ENCODE measurements around the gene ESRRB.

DNA sequence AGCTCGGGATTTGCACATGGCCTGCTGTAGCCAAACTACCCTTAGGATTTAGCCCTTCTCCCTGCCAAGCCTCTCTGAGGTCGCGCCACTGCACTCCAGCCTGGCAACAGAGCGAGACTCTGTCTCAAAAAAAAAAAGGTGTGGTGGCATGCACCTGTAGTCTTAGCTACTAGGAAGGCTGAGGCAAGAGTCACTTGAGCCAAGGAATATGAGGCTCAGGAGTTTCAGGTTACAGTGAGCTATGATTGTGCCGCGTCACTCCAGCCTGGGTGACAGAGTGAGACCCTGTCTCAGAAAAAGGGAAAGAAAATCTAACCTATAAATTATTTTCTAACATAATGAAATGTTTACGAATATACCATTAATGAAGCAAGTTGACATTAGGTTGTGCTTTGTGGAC is 29.7 kb downstream of the ESRRB start:
- TF ChIP-seq, protein P1, sequence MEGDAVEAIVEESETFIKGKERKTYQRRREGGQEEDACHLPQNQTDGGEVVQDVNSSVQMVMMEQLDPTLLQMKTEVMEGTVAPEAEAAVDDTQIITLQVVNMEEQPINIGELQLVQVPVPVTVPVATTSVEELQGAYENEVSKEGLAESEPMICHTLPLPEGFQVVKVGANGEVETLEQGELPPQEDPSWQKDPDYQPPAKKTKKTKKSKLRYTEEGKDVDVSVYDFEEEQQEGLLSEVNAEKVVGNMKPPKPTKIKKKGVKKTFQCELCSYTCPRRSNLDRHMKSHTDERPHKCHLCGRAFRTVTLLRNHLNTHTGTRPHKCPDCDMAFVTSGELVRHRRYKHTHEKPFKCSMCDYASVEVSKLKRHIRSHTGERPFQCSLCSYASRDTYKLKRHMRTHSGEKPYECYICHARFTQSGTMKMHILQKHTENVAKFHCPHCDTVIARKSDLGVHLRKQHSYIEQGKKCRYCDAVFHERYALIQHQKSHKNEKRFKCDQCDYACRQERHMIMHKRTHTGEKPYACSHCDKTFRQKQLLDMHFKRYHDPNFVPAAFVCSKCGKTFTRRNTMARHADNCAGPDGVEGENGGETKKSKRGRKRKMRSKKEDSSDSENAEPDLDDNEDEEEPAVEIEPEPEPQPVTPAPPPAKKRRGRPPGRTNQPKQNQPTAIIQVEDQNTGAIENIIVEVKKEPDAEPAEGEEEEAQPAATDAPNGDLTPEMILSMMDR (IDR thresholded peaks at IDR 0.05): no peak
- TF ChIP-seq POLR2A (IDR thresholded peaks at IDR 0.05): no peak

Measured in vagina (tissue), 2 donors.